IPS DF 4.7 (cell line): ENCODE data around the gene HBA2.
"Not testable (repeated sequence)": the region's sequence is repeated elsewhere in the genome, so short reads cannot be mapped to it uniquely, and the experiment has no call there.

Experiments used
- DNase-seq: peaks from one replicate; pipeline ENCODE4 v3.0.0-alpha.2; 2013; ENCODE audit warnings: low spot score; ENCODE audit errors: extremely low read depth

The HBA2 gene

GRCh38 chr16:192686-193085 is 20.0 kb downstream of the HBA2 start:
- DNase-seq: no peak

- no peak for DNase-seq
Observed at GRCh38 chr16:193441-193840, 20.8 kb downstream of the HBA2 start.

GRCh38 chr16:194516-194915 is 21.8 kb downstream of the HBA2 start:
- DNase-seq: no peak

- DNase-seq: no peak
Observed at GRCh38 chr16:200388-200787, 27.7 kb downstream of the HBA2 start.

GRCh38 chr16:203246-203645 is 30.6 kb downstream of the HBA2 start:
- DNase-seq: no peak

- not testable (repeated sequence) for DNase-seq
Observed at GRCh38 chr16:204046-204445, 31.4 kb downstream of the HBA2 start.

GRCh38 chr16:209359-209758 is 36.7 kb downstream of the HBA2 start:
- not testable (repeated sequence) for DNase-seq

- not testable (repeated sequence) for DNase-seq
Observed at GRCh38 chr16:211631-212180, 39.0 kb downstream of the HBA2 start.

GRCh38 chr16:212999-213398 is 40.3 kb downstream of the HBA2 start:
- DNase-seq: no peak

- no peak for DNase-seq
Observed at GRCh38 chr16:220021-220420, 47.3 kb downstream of the HBA2 start.
